Esophagus squamous epithelium (tissue), 5 donors: ENCODE results near the gene DHCR24. TPM values are rescaled to one million over a fixed set of nuclear protein-coding genes. Genes with fewer than 3 reads are reported as not detected.

Source experiments
- DNase-seq: peaks from one replicate; lab custom pipeline; 2025; lab: John Stamatoyannopoulos, UW
- H3K27ac ChIP-seq, 4 donors: fragments of 200-600 bp; sonication (generic); one replicate each; pipeline ENCODE4 v1.5.1; 2016 to 2019; ENCODE audit warnings: mild to moderate bottlenecking in 1 of 4
- H3K27me3 ChIP-seq, 4 donors: fragments of 200-600 bp; sonication (generic); 1 replicate in 3 of 4; 2 replicates in 1 of 4; pipeline versions ENCODE4 v1.5.1 to v1.6.0; 2017 to 2021; ENCODE audit warnings: antibody characterized with exemption in 1 of 4
- H3K36me3 ChIP-seq, 3 donors: fragments of 200-600 bp; sonication (generic); one replicate each; pipeline ENCODE4 v1.5.1; 2016 to 2019
- H3K4me1 ChIP-seq, 3 donors: fragments of 200-600 bp; sonication (generic); one replicate each; pipeline ENCODE4 v1.5.1; 2017 to 2019
- H3K4me3 ChIP-seq, 4 donors: fragments of 200-600 bp; sonication (generic); 1 replicate in 3 of 4; 2 replicates in 1 of 4; pipeline ENCODE4 v1.5.1; 2016 to 2019; ENCODE audit warnings: mild to moderate bottlenecking in 2 of 4, moderate library complexity in 1 of 4
- H3K9me3 ChIP-seq, 3 donors: fragments of 200-600 bp; sonication (generic); one replicate each; pipeline ENCODE4 v1.5.1; 2016 to 2019
- POLR2A ChIP-seq, 4 donors: fragments of 450-650 bp; IDR thresholded peaks; one replicate each; pipeline ENCODE4 v1.6.1; 2017; ENCODE audit warnings: antibody characterized with exemption in 4 of 4, mild to moderate bottlenecking in 4 of 4, moderate library complexity in 3 of 4
- WGBS, 2 donors: methylation state at CpG; one replicate each; pipeline ENCODE4 v1.1.5; 2018; 5-methylcytosine and 5-hydroxymethylcytosine counted together
- intact Hi-C: fragments of 100-400 bp; cut with DNase I; formaldehyde crosslinking; loops from one replicate; pipeline ENCODE4 v1.15.0; 2022
- total RNA-seq, 4 donors: library from RNA; depleted of rRNA; stranded (reverse); fragments of >200 nt; gene quantifications; one replicate each; pipeline ENCODE4 v1.1.0, GENCODE V29; 2016
- TF ChIP-seq, protein P1 (sequence below), 6 experiments: fragments of 450-650 bp in 4 of 6; fragments of 200-600 bp in 2 of 6; sonication (generic) in 2 of 6; IDR thresholded peaks; one replicate each; pipeline ENCODE4 v1.5.1; 2016 to 2019; ENCODE audit warnings: antibody characterized with exemption in 6 of 6, mild to moderate bottlenecking in 4 of 6, moderate library complexity in 4 of 6
- donor health status: DM: yes; HTN: yes; CAD: no.

The DHCR24 gene
- total RNA-seq, 4 donors from 2014 or later: 285 to 499 (median 340) TPM

DNA sequence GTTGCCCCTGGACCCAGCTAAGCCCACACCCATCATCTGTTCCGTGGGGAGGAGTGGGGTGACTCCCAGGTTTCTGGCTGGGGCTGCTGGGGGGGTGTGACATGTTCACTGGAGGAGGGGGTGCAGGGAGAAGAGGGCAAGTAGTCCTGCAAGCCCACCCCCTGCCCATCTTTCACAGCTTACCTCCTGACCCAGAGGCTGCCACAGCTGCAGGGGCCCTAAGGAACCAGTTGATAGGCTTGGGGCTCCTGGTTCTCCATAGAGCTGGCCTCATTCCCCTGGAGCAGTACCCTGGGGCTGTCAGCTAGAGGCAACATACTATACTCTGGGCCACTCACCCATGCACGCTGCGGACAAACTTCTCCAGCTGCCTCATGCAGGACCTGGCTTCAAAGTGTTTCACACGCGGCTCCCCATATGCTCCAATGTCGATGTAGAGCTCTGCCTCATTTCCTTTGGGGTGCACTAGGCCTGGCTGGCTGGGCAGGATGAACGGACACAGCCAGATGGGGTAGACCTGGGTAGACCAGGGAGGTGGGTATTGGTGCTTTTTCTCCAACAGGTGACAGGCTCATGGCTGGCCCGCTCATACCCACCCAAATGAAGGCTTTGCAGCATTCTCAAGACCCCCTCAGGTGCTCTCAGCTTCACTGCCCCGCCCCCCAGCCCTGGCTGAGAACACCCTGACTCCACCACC, 33.8 kb downstream of the DHCR24 start:
- H3K9me3 ChIP-seq: no peaks in the 10 kb centered on the region
- DNase-seq: no peak
- TF ChIP-seq POLR2A (IDR thresholded peaks at IDR 0.05): no peak
- TF ChIP-seq, protein P1, sequence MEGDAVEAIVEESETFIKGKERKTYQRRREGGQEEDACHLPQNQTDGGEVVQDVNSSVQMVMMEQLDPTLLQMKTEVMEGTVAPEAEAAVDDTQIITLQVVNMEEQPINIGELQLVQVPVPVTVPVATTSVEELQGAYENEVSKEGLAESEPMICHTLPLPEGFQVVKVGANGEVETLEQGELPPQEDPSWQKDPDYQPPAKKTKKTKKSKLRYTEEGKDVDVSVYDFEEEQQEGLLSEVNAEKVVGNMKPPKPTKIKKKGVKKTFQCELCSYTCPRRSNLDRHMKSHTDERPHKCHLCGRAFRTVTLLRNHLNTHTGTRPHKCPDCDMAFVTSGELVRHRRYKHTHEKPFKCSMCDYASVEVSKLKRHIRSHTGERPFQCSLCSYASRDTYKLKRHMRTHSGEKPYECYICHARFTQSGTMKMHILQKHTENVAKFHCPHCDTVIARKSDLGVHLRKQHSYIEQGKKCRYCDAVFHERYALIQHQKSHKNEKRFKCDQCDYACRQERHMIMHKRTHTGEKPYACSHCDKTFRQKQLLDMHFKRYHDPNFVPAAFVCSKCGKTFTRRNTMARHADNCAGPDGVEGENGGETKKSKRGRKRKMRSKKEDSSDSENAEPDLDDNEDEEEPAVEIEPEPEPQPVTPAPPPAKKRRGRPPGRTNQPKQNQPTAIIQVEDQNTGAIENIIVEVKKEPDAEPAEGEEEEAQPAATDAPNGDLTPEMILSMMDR (IDR thresholded peaks at IDR 0.05): no peak
- H3K27ac ChIP-seq: peak overlapping the region in 1 of 4 donors; percentile 5
- H3K36me3 ChIP-seq: peaks cover 11 to 93% (median 27%) of the 10 kb centered on the region in 3 donors
- H3K4me3 ChIP-seq: no peak overlapping the region
- peaks cover 12 to 83% (median 14%) of the 10 kb centered on the region in 3 donors for H3K4me1 ChIP-seq
- 86 to 89% methylated on average over 1 to 8 of the region's 9 CpGs for WGBS, 2 donors
- no peaks in the 10 kb centered on the region for H3K27me3 ChIP-seq
- intact Hi-C loops: no loop called here

DNA sequence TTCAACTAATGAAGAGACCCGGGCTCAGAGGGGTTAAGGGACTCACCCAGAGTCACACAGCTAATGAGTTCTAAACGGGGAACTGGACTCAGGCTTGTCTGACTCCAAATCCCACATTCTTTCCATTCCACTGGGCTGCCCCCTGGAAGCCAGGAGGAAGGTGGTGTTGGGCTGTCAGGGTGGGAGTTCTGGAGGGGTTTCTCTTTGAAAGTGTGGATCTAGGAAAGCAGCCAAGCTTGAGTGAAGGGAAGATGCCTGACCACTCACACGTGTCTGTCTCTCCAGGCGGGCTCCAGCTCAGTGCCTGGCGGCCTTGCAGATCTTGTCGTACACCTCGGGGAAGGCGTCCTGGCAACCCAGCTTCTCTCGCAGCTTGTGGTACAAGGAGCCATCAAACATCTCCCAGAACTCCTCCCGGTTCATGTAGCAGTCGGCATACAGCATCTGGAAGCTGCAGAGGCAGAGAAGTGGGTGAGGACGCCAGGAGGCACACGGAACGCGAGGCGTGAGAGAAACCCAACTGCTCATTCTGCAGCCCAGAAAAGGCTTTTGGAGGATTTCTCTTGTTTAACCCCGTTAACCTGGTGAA, 35.0 kb downstream of the DHCR24 start:
- Histone ChIP-seq H3K27ac (peak overlapping the region in 3 of 4 donors; percentile 60 to 77 (median 77)), H3K9me3 (no peaks in the 10 kb centered on the region), H3K36me3 (peaks cover 11 to 91% (median 27%) of the 10 kb centered on the region in 3 donors), H3K27me3 (no peaks in the 10 kb centered on the region), H3K4me1 (peaks cover 9 to 81% (median 12%) of the 10 kb centered on the region in 3 donors), H3K4me3 (no peak overlapping the region)
- WGBS, 2 donors: 83 to 92% methylated on average over 8 to 11 of the region's 17 CpGs
- no peak for DNase-seq
- intact Hi-C loops: no loop called here
- TF ChIP-seq, protein P1 (IDR thresholded peaks at IDR 0.05): no peak
- no peak for TF ChIP-seq POLR2A (IDR thresholded peaks at IDR 0.05)

DNA sequence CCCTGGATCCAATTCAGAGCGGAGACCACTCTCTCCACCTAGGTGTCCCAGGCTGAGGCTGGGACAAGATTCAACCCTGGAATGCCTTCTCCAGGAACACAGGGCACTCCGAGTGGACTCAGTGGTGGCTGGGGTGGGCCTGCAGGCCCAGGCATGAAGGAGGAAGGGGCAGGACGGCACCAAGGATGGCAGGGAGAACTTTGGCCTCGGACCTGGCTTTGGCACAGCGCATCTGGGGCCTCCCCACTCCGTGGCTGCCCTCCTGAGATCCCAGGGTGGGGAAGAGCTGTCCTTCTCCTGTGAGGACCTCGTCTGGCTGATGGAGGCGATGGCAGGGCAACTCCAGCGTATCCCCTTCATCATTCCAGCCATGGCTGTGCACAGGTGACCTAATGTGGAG, 35.6 kb downstream of the DHCR24 start:
- intact Hi-C loops: no loop called here
- peaks cover 11 to 96% (median 27%) of the 10 kb centered on the region in 3 donors for H3K36me3 ChIP-seq
- WGBS, 2 donors: 89% methylated on average over 6 of the region's 9 CpGs; no CpG with 5 or more reads in 1 of the 2 donors
- H3K9me3 ChIP-seq: no peaks in the 10 kb centered on the region
- H3K4me3 ChIP-seq: no peak overlapping the region
- H3K27me3 ChIP-seq: no peaks in the 10 kb centered on the region
- H3K27ac ChIP-seq: peak overlapping the region; percentile 50 to 77 (median 68)
- TF ChIP-seq, protein P1 (IDR thresholded peaks at IDR 0.05): no peak
- no peak for TF ChIP-seq POLR2A (IDR thresholded peaks at IDR 0.05)
- H3K4me1 ChIP-seq: peaks cover 9 to 75% (median 12%) of the 10 kb centered on the region in 3 donors
- DNase-seq: no peak

DNA sequence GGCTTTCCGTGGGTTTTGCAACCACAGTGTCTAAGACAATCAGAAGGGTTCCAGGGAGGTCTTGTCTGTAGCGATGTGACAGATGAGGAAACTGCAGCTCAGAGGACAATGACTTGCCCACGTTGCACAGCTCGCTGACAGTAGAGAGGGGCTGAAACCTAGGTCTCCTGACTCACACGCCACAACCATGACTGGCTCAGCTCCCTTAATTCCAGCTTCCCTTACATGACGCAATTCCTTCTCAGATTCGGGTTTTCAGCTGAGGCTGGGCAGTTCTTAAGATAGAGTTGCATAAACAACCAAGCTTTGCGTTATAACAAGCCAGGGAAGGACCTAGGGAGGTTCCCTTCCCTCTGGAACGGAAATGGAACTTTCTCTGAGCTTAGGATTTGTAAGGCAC, 36.3 kb downstream of the DHCR24 start:
- H3K36me3 ChIP-seq: peaks cover 11 to 97% (median 27%) of the 10 kb centered on the region in 3 donors
- intact Hi-C loops: no loop called here
- 43 to 67% methylated on average over 6 to 8 of the region's 9 CpGs for WGBS, 2 donors
- TF ChIP-seq, protein P1 (IDR thresholded peaks at IDR 0.05): no peak
- no peak for TF ChIP-seq POLR2A (IDR thresholded peaks at IDR 0.05)
- no peak overlapping the region for H3K4me3 ChIP-seq
- H3K27ac ChIP-seq: peak overlapping the region; percentile 50 to 77 (median 68)
- peaks cover 9 to 75% (median 12%) of the 10 kb centered on the region in 3 donors for H3K4me1 ChIP-seq
- DNase-seq: no peak
- H3K9me3 ChIP-seq: no peaks in the 10 kb centered on the region
- no peaks in the 10 kb centered on the region for H3K27me3 ChIP-seq
